Measurements from ENCODE around the gene CPB2.

CPB2 gene

GRCh38 chr13:46111151-46111550 is 6.3 kb upstream of the CPB2 start:
- no peak overlapping the region for H3K4me3 ChIP-seq (ENCODE audit: low read depth, low read length)
- no peak for TF ChIP-seq CTCF (IDR thresholded peaks at IDR 0.05; ENCODE audit: low read depth, low read length)
- no peak for TF ChIP-seq MAX (IDR thresholded peaks at IDR 0.05; ENCODE audit: low read depth, low read length)
- no peak for TF ChIP-seq MYC (IDR thresholded peaks at IDR 0.05; ENCODE audit: low read depth, low read length)
- DNase-seq (ENCODE audit: low read depth), result no peak

- TF ChIP-seq MYC (IDR thresholded peaks at IDR 0.05; ENCODE audit: low read depth, low read length) (no peak), POLR2A (IDR thresholded peaks at IDR 0.05; ENCODE audit: extremely low read depth, insufficient read length) (no peak), MAX (IDR thresholded peaks at IDR 0.05; ENCODE audit: low read depth, low read length) (no peak), CTCF (IDR thresholded peaks at IDR 0.05; ENCODE audit: low read depth, low read length) (no peak)
- no peak for DNase-seq (ENCODE audit: low read depth)
- no peak overlapping the region for H3K4me3 ChIP-seq (ENCODE audit: low read depth, low read length)
Measured at GRCh38 chr13:46109451-46109850, 4.6 kb upstream of the CPB2 start.

- no peak overlapping the region for H3K4me3 ChIP-seq (ENCODE audit: low read depth, low read length)
- no peak for DNase-seq (ENCODE audit: low read depth)
- TF ChIP-seq MAX (IDR thresholded peaks at IDR 0.05; ENCODE audit: low read depth, low read length), result no peak
- no peak for TF ChIP-seq MYC (IDR thresholded peaks at IDR 0.05; ENCODE audit: low read depth, low read length)
- no peak for TF ChIP-seq POLR2A (IDR thresholded peaks at IDR 0.05; ENCODE audit: extremely low read depth, insufficient read length)
- no peak for TF ChIP-seq CTCF (IDR thresholded peaks at IDR 0.05; ENCODE audit: low read depth, low read length)
Measured at GRCh38 chr13:46106839-46107371, 2.1 kb upstream of the CPB2 start.

GRCh38 chr13:46103037-46103436 is 1.8 kb downstream of the CPB2 start:
- TF ChIP-seq MAX (IDR thresholded peaks at IDR 0.05; ENCODE audit: low read depth, low read length) (no peak), MYC (IDR thresholded peaks at IDR 0.05; ENCODE audit: low read depth, low read length) (no peak), POLR2A (IDR thresholded peaks at IDR 0.05; ENCODE audit: extremely low read depth, insufficient read length) (no peak), CTCF (IDR thresholded peaks at IDR 0.05; ENCODE audit: low read depth, low read length) (no peak)
- H3K4me3 ChIP-seq (ENCODE audit: low read depth, low read length), result no peak overlapping the region
- DNase-seq (ENCODE audit: low read depth), result no peak

- no peak for TF ChIP-seq MAX (IDR thresholded peaks at IDR 0.05; ENCODE audit: low read depth, low read length)
- no peak for TF ChIP-seq CTCF (IDR thresholded peaks at IDR 0.05; ENCODE audit: low read depth, low read length)
- TF ChIP-seq POLR2A (IDR thresholded peaks at IDR 0.05; ENCODE audit: extremely low read depth, insufficient read length), result no peak
- no peak for TF ChIP-seq MYC (IDR thresholded peaks at IDR 0.05; ENCODE audit: low read depth, low read length)
- no peak for DNase-seq (ENCODE audit: low read depth)
- H3K4me3 ChIP-seq (ENCODE audit: low read depth, low read length), result no peak overlapping the region
Measured at GRCh38 chr13:46102255-46102605, 2.6 kb downstream of the CPB2 start.
